Measurements from ENCODE around the gene TCEA2.

The TCEA2 gene

DNA sequence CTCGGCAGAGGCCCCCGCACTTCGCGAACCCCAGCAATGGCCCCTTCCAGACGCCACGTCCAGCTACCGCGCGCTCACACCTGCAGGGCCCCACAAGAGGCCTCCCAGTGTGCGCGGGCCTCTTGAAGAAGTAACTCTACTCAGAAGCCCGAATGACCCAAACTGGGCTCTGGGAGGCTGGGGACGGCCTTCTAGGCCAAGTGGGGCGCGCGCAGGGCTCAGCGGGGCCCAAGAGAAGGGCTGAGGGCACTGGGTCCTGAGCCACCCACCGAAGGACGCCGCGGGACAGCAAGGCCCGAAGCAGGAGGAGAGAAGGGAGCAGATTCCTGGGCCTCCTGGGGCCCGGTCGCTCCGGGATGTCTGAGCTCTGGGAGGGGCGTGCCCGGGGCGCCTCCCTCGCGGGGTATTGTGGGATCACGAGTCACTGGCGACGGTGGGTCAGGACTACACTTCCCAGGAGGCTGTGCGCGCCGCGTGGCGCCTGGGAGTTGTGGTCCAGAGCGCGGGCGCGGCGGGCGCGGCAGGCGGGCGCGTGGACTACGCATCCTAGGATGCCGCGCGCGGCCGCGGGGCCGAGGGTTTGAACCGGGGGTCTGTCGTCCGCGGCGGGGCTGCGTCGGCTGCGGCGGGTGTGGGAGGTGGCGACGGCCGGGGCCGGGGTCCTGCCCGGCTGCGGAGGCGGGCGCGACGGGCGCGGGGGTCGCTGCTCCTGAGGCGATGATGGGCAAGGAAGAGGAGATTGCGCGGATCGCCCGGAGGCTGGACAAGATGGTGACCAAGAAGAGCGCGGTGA is at the start of gene TCEA2:
TCEA2 (plus strand) TSS at position 603 of the 793 bp plus-strand sequence; CDS start at position 718, 115 bp downstream.
- DNase-seq, result peak; percentile 91

DNA sequence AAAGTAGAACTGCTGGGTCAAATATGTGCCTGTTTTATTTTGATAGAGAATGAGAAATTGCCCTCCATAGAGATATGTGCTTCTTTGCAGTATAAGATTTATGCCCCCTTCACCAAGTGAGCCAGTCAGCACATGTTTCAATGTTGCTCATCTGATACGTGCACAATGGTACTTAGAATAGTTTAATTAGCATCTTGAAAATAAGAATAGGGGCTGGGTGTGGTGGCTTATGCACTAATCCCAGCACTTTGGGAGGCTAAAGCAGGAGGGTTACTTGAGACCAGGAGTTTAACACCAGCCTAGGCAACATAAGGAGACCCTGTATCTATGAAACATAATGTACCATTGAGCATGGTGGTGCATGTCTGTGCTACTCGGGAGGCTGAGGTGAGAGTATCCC is 47.4 kb upstream of the TCEA2 start:
- DNase-seq, result no peak

DNA sequence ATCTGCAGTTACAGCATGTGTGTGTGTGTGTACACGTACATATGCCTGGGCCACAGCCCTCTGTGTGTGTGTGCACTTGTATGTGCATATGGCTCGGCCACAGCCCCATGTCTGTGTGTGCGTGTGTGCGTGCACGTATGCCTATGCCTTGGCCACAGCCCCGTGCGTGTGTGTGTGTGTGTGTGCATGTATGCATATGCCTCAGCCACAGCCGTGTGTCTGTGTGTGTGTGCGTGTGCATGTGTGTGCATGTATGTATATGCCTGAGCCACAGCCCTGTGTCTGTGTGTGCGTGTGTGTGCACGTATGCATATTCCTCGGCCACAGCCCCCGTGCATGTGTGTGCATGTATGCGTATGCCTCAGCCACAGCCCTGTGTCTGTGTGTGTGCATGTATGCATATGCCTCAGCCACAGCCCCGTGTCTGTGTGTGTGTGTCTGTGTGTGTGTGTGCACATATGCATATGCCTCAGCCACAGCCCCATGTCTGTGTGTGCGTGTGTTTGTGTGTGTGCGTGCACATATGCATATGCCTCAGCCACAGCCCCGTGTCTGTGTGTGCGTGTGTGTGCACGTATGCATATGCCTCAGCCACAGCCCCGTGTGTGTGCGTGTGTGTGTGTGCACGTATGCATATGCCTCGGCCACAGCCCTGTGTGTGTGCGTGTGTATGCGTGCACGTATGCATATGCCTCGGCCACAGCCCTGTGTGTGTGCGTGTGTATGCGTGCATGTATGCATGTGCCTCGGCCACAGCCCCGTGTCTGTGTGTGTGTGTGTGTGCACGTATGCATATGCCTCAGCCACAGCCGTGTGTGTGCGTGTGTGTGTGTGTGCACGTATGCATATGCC is 41.6 kb upstream of the TCEA2 start:
- no peak for DNase-seq

GRCh38 chr20:64022671-64023360 is 40.2 kb upstream of the TCEA2 start:
- no peak for DNase-seq

GRCh38 chr20:64023361-64024140 is 39.4 kb upstream of the TCEA2 start:
- no peak for DNase-seq

GRCh38 chr20:64024141-64024990 is 38.6 kb upstream of the TCEA2 start:
- DNase-seq, result no peak

- DNase-seq, result no peak
Observed at GRCh38 chr20:64025101-64025825, 37.7 kb upstream of the TCEA2 start.

DNA sequence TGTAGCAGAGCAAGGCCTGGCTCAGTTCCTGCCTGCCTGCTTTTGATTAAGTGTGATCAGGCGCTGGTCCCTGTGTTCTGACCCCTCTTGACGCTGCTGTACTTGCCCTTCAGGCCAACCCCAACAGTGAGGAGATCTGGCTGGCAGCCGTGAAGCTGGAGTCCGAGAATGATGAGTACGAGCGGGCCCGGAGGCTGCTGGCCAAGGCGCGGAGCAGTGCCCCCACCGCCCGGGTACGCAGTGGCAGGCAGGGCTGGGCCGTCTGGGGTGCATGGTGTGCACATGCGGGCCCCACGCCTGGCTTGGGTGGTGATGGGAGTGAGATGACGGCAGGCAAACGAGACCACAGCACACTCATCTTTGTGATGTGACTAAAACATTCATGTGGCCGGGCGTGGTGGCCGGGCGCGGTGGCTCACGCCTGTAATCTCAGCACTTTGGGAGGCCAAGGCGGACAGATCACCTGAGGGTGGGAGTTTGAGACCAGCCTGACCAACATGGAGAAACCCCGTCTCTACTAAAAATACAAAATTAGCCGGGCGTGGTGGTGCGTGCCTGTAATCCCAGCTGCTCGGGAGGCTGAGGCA is 37.1 kb upstream of the TCEA2 start:
- no peak for DNase-seq

GRCh38 chr20:64027981-64028685 is 34.9 kb upstream of the TCEA2 start:
- no peak for DNase-seq

DNA sequence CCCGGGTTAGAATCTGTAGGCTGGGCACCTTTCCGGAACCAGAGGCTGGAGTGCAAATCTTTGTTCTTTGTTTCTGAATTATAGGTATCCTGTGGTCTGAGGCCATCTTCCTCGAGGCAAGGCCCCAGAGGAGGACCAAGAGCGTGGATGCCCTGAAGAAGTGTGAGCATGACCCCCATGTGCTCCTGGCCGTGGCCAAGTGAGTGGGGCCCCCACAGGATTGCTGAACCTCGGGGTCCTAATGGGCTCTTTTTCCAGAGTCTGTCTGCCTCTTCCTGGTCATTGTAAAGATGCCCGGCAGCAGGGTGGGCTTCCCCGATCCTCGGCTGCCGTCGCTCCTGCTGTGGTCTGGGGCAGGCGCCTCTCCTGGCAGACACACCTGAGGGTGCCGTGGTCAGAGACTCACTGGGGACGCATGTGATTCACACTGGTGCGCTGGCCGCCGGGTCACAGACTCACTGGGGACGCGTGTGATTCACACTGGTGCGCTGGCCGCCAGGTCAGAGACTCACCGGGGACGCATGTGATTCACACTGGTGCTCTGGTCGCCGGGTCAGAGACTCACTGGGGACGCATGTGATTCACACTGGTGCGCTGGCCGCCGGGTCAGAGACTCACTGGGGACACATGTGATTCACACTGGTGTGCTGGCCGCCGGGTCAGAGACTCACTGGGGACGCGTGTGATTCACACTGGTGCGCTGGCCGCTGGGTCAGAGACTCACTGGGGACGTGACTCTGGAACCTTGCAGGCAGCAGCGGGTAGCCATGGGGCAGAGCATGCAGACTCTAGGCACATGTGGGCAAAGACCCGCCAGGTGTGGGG is 33.5 kb upstream of the TCEA2 start:
- no peak for DNase-seq

DNA sequence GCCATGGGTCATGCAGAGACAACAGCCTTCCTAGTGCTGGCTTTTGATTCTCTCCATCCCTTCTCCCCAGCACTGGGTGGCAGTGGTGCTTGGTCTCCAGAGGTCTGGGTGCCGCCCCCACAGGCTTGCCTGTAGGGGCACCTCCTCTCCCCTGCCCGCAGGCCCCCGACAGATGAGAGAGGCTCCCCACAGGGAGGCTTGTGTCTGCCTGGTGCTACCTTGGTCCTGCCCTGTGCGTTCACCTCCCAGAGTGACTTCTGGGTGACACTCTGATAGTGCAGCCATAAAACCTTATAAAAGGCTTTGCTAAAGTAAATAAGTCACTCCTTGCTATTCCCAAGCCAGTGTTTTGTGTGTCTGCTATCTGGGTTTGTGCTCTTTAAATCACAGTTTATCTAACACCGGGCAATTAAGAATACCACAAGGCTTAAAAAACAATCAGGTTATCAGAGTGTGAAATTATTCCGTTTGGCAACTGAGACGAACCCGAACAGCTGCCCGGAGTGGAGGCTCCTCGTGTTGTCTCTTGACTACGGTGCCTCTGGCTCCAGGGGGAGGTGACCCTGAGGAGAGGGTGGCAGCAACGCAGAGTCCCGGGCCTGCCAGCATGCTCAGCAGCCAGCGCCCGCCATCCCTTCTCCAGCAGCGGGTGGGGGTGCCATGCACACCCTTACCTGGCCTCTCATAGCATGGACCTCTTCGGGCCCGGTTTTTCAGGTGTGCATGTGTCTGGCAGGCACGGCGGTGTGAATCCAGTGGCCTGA is 32.4 kb upstream of the TCEA2 start:
- no peak for DNase-seq

GRCh38 chr20:64031822-64032314 is 31.1 kb upstream of the TCEA2 start:
- DNase-seq, result no peak

GRCh38 chr20:64032706-64033624 is 30.0 kb upstream of the TCEA2 start:
- DNase-seq, result no peak

GRCh38 chr20:64033981-64034493 is 29.0 kb upstream of the TCEA2 start:
- no peak for DNase-seq

- no peak for DNase-seq
Observed at GRCh38 chr20:64035066-64035932, 27.7 kb upstream of the TCEA2 start.

Data from activated effector memory CD4-positive, alpha-beta T cell treated with Interleukin-2 at 50 U/mL for 16 hours (primary cell).